H9 (cell line): ENCODE data around the gene IQCB1. TPM values are rescaled to one million over a fixed set of nuclear protein-coding genes. Genes with fewer than 3 reads are reported as not detected.

Experiments used
- DNase-seq: peaks from one replicate; pipeline ENCODE4 v3.0.0-alpha.2; 2017
- H2AFZ ChIP-seq: one replicate; pipeline ENCODE4 v1.6.1; 2013; ENCODE audit warnings: mild to moderate bottlenecking, low read length, control low read depth, moderate library complexity
- H2AK5ac ChIP-seq: 2 replicates; pipeline ENCODE4 v1.6.1; 2013; ENCODE audit warnings: low read length, control low read depth, mixed read lengths; ENCODE audit not compliant: insufficient read length
- H2BK120ac ChIP-seq: one replicate; pipeline ENCODE4 v1.6.1; 2013; ENCODE audit warnings: low read depth, mild to moderate bottlenecking, low read length, control low read depth, inconsistent platforms; ENCODE audit not compliant: poor library complexity, severe bottlenecking
- H2BK12ac ChIP-seq: 2 replicates; pipeline ENCODE4 v1.6.1; 2013; ENCODE audit warnings: low read length, control low read depth, mixed read lengths, low read depth; ENCODE audit not compliant: insufficient read length
- H2BK15ac ChIP-seq: 2 replicates; pipeline ENCODE4 v1.6.1; 2013; ENCODE audit warnings: low read depth, low read length, control low read depth
- H2BK20ac ChIP-seq: one replicate; pipeline ENCODE4 v1.6.1; 2013; ENCODE audit warnings: low read depth, mild to moderate bottlenecking, low read length, control low read depth, inconsistent platforms; ENCODE audit not compliant: poor library complexity, severe bottlenecking
- H2BK5ac ChIP-seq: 2 replicates; pipeline ENCODE4 v1.6.1; 2013; ENCODE audit warnings: low read length, control low read depth, mixed read lengths; ENCODE audit not compliant: insufficient read length
- H3K14ac ChIP-seq: 2 replicates; pipeline ENCODE4 v1.6.1; 2013; ENCODE audit warnings: low read length, control low read depth; ENCODE audit not compliant: insufficient read depth
- H3K18ac ChIP-seq: 2 replicates; pipeline ENCODE4 v1.6.1; 2013; ENCODE audit warnings: low read depth, mild to moderate bottlenecking, mixed read lengths, low read length, control low read depth; ENCODE audit not compliant: insufficient read length
- H3K23ac ChIP-seq: 2 replicates; pipeline ENCODE4 v1.6.1; 2013; ENCODE audit warnings: low read length, control low read depth, mixed read lengths, low read depth; ENCODE audit not compliant: insufficient read length
- H3K23me2 ChIP-seq: 2 replicates; pipeline ENCODE4 v1.6.1; 2013; ENCODE audit warnings: low read depth, mild to moderate bottlenecking, mixed read lengths, low read length, control low read depth; ENCODE audit not compliant: insufficient read length, poor library complexity, severe bottlenecking
- H3K27ac ChIP-seq: 2 replicates; pipeline ENCODE4 v1.5.1; 2013; ENCODE audit warnings: low read length, control low read depth, mixed read lengths, low read depth; ENCODE audit not compliant: insufficient read length
- H3K27me3 ChIP-seq: 2 replicates; pipeline ENCODE4 v1.6.1; 2013; ENCODE audit warnings: low read length, control low read depth, inconsistent platforms; ENCODE audit not compliant: insufficient read depth
- H3K4ac ChIP-seq: 2 replicates; pipeline ENCODE4 v1.6.1; 2013; ENCODE audit warnings: low read depth, mild to moderate bottlenecking, control low read depth, inconsistent platforms, low read length, moderate library complexity
- H3K4me1 ChIP-seq: 2 replicates; pipeline ENCODE4 v1.6.1; 2013; ENCODE audit warnings: low read length, control low read depth, inconsistent platforms; ENCODE audit not compliant: insufficient read depth
- H3K4me2 ChIP-seq: 2 replicates; pipeline ENCODE4 v1.6.1; 2013; ENCODE audit warnings: low read length, control low read depth, mixed read lengths; ENCODE audit not compliant: insufficient read length, insufficient read depth
- H3K56ac ChIP-seq: 2 replicates; pipeline ENCODE4 v1.6.1; 2013; ENCODE audit warnings: low read depth, mild to moderate bottlenecking, mixed read lengths, low read length, control low read depth; ENCODE audit not compliant: insufficient read length
- H3K79me1 ChIP-seq: 2 replicates; pipeline ENCODE4 v1.6.1; 2013; ENCODE audit warnings: low read depth, mild to moderate bottlenecking, moderate library complexity, low read length, control low read depth, inconsistent platforms; ENCODE audit not compliant: insufficient read depth, poor library complexity, severe bottlenecking
- H3K79me2 ChIP-seq: 2 replicates; pipeline ENCODE4 v1.6.1; 2013; ENCODE audit warnings: low read length, control low read depth, inconsistent platforms; ENCODE audit not compliant: insufficient read depth
- H3K9ac ChIP-seq: 2 replicates; pipeline ENCODE4 v1.6.1; 2013; ENCODE audit warnings: low read length, control low read depth, mixed read lengths; ENCODE audit not compliant: insufficient read length; ENCODE audit errors: extremely low read depth
- H3K9me3 ChIP-seq: one replicate; pipeline ENCODE4 v1.6.1; 2013; ENCODE audit warnings: low read depth, low read length, inconsistent platforms; ENCODE audit not compliant: control insufficient read depth
- H3T11ph ChIP-seq: one replicate; pipeline ENCODE4 v1.6.1; 2013; ENCODE audit warnings: mild to moderate bottlenecking, low read length, control low read depth, inconsistent platforms
- H4K20me1 ChIP-seq: one replicate; pipeline ENCODE4 v1.6.1; 2013; ENCODE audit not compliant: control insufficient read depth, insufficient read length, insufficient read depth
- H4K5ac ChIP-seq: 2 replicates; pipeline ENCODE4 v1.6.1; 2013; ENCODE audit warnings: low read depth, mild to moderate bottlenecking, mixed read lengths, low read length, control low read depth; ENCODE audit not compliant: insufficient read length
- H4K8ac ChIP-seq: replicated peaks from 2 replicates; pipeline ENCODE4 v1.6.1; 2013; ENCODE audit warnings: low read length, control low read depth, mixed read lengths, low read depth; ENCODE audit not compliant: insufficient read length
- H4K91ac ChIP-seq: 2 replicates; pipeline ENCODE4 v1.6.1; 2013; ENCODE audit warnings: low read depth, mild to moderate bottlenecking, moderate library complexity, mixed read lengths, low read length, control low read depth; ENCODE audit not compliant: insufficient read length
- H3K27ac Mint-ChIP-seq, 3 experiments: 2 replicates in 2 of 3; 3 replicates in 1 of 3; pipeline ENCODE4 v1.8.0; 2020 to 2021; ENCODE audit warnings: mixed read lengths in 3 of 3, mild to moderate bottlenecking in 1 of 3, moderate library complexity in 1 of 3
- H3K27me3 Mint-ChIP-seq: 2 replicates; pipeline ENCODE4 v1.8.0; 2021; ENCODE audit warnings: low read depth, mild to moderate bottlenecking, moderate library complexity, mixed read lengths
- H3K36me3 Mint-ChIP-seq, 3 experiments: 2 replicates in 2 of 3; 3 replicates in 1 of 3; pipeline ENCODE4 v1.8.0; 2020 to 2021; ENCODE audit warnings: low read depth in 3 of 3, mixed read lengths in 3 of 3; ENCODE audit not compliant: insufficient read depth in 1 of 3
- H3K4me1 Mint-ChIP-seq, 2 experiments: 2 replicates each; pipeline ENCODE4 v1.8.0; 2020; ENCODE audit warnings: mixed read lengths in 2 of 2
- H3K4me3 Mint-ChIP-seq, 2 experiments: 2 replicates in 1 of 2; 3 replicates in 1 of 2; pipeline ENCODE4 v1.8.0; 2020 to 2021; ENCODE audit warnings: mild to moderate bottlenecking in 2 of 2, mixed read lengths in 2 of 2, moderate library complexity in 1 of 2
- H3K9me3 Mint-ChIP-seq, 2 experiments: 2 replicates in 1 of 2; 3 replicates in 1 of 2; pipeline ENCODE4 v1.8.0; 2020; ENCODE audit warnings: mild to moderate bottlenecking in 2 of 2, mixed read lengths in 2 of 2, moderate library complexity in 1 of 2
- CTCF ChIP-seq: fragments of 200-600 bp; sonication (generic); conservative IDR thresholded peaks from 3 replicates; pipeline ENCODE4 v1.8.0; 2021; ENCODE audit warnings: antibody characterized with exemption, mild to moderate bottlenecking
- WGBS: extraction: QIAGEN DNeasy Blood & Tissue Kit; methylation state at CpG from one replicate; pipeline ENCODE4 v1.1.7; 2013; ENCODE audit warnings: missing lambda C conversion rate, low lambda C conversion rate, mixed read lengths; ENCODE audit not compliant: insufficient read length; ENCODE audit errors: extremely low coverage; 5-methylcytosine and 5-hydroxymethylcytosine counted together
- total RNA-seq: library from RNA; stranded (reverse); gene quantifications from 2 replicates; pipeline ENCODE4 v1.2.1, GENCODE V29; 2021

Gene IQCB1
- total RNA-seq, 1 experiment from 2014 or later, result 35.8 TPM

GRCh38 chr3:121878411-121878810, 43.6 kb upstream of the IQCB1 start:
- Histone ChIP-seq H4K8ac (no peak overlapping the region), H3K4me1 (no peaks in the 10 kb centered on the region), H3K79me1 (no peaks in the 10 kb centered on the region), H3K4me2 (no peak overlapping the region), H4K5ac (no peak overlapping the region), H3K27ac (no peak overlapping the region), H3K23ac (no peak overlapping the region), H2BK15ac (no peak overlapping the region), H3K18ac (no peak overlapping the region), H3K27me3 (no peaks in the 10 kb centered on the region), H3K14ac (no peak overlapping the region), H3T11ph (no peak overlapping the region), H2AFZ (no peak overlapping the region), H3K4ac (no peak overlapping the region), H4K91ac (no peak overlapping the region), H2BK5ac (no peak overlapping the region), H2AK5ac (no peak overlapping the region), H3K56ac (no peak overlapping the region), H3K9me3 (no peaks in the 10 kb centered on the region), H3K9ac (no peak overlapping the region), H2BK12ac (no peak overlapping the region), H4K20me1 (no peaks in the 10 kb centered on the region), H2BK20ac (no peak overlapping the region), H3K79me2 (no peaks in the 10 kb centered on the region), H3K23me2 (no peaks in the 10 kb centered on the region), H2BK120ac (no peak overlapping the region)
- Mint-ChIP-seq H3K4me3 (no peak overlapping the region), H3K27me3 (no peaks in the 10 kb centered on the region), H3K4me1 (peaks cover 12 to 16% of the 10 kb centered on the region in 2 experiments), H3K9me3 (no peaks in the 10 kb centered on the region), H3K36me3 (no peaks in the 10 kb centered on the region), H3K27ac (no peak overlapping the region)
- WGBS, result no CpG with 5 or more reads among the region's 1 CpG
- DNase-seq, result no peak
- TF ChIP-seq CTCF, result no peak
